Measurements from ENCODE around the gene SLC25A40. TPM values are rescaled to one million over a fixed set of nuclear protein-coding genes. Genes with fewer than 3 reads are reported as not detected.

The SLC25A40 gene
- total and polyA plus RNA-seq, 8 donors = 23.1 to 47.8 (median 36.0) TPM

DNA sequence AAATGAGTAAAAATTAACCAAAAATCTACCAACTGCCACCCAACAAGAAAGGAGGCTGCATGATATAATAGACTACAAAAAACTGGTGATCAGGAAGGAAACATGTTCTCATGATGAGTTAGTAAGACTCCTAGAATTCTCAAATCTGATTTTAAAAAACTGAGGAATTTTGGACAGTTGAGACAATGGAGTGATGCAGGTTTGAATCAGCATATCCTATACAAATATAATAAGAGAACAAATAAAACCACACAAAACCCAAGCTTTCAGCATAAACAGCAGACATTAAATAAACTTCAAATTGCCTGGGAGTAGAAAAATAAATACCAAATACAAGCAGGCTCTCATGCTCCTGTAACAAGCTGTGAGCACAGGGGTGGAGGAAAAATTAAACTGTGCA is 57.8 kb downstream of the SLC25A40 start:
- TF ChIP-seq CTCF (IDR thresholded peaks at IDR 0.05) = no peak
- no peaks in the 10 kb centered on the region for H3K36me3 ChIP-seq
- H3K27me3 ChIP-seq = no peaks in the 10 kb centered on the region
- no peaks in the 10 kb centered on the region for H3K4me1 ChIP-seq
- ATAC-seq = no peak
- no peak for DNase-seq
- intact Hi-C loops (cut with DNase I) = no loop called here
- no peaks in the 10 kb centered on the region for H3K9me3 ChIP-seq
- no peak overlapping the region for H3K4me3 ChIP-seq
- no peak overlapping the region for H3K27ac ChIP-seq

- Histone ChIP-seq H3K4me3 (no peak overlapping the region), H3K27ac (no peak overlapping the region), H3K9me3 (no peaks in the 10 kb centered on the region), H3K27me3 (no peaks in the 10 kb centered on the region), H3K36me3 (no peaks in the 10 kb centered on the region), H3K4me1 (no peaks in the 10 kb centered on the region)
- TF ChIP-seq CTCF (IDR thresholded peaks at IDR 0.05) = no peak
- DNase-seq = no peak
- no peak for ATAC-seq
- intact Hi-C loops (cut with DNase I) = no loop called here
These were observed 59.8 kb downstream of the SLC25A40 start for GRCh38 chr7:87816389-87816788.

GRCh38 chr7:87810726-87811125 is 65.4 kb downstream of the SLC25A40 start:
- TF ChIP-seq CTCF (IDR thresholded peaks at IDR 0.05) = no peak
- Histone ChIP-seq H3K4me1 (no peaks in the 10 kb centered on the region), H3K27ac (no peak overlapping the region), H3K36me3 (no peaks in the 10 kb centered on the region), H3K9me3 (no peaks in the 10 kb centered on the region), H3K4me3 (no peak overlapping the region), H3K27me3 (no peaks in the 10 kb centered on the region)
- DNase-seq = no peak
- intact Hi-C loops (cut with DNase I) = no loop called here
- no peak for ATAC-seq

DNA sequence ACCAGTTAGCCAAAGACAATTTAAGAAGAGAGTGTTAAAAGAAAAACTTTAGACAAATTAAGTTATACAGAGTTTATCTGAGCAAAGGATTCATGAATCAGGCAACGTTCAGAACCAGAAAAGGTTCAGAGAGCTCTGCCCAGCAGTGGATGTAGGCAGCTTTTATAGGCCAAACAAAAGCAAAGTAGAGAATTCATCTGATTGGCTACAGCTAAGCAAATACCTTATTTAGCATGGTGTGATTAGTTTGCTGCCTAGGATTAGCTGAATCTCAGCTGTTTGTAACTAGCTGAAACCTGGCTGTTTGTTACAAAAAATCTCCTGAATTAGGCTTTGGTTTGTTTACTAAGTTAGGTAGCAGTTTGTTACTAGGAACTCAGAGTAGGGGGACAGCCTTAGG is 66.0 kb downstream of the SLC25A40 start:
- Histone ChIP-seq H3K36me3 (no peaks in the 10 kb centered on the region), H3K27me3 (no peaks in the 10 kb centered on the region), H3K27ac (no peak overlapping the region), H3K4me3 (no peak overlapping the region), H3K9me3 (no peaks in the 10 kb centered on the region), H3K4me1 (no peaks in the 10 kb centered on the region)
- intact Hi-C loops (cut with DNase I) = no loop called here
- no peak for TF ChIP-seq CTCF (IDR thresholded peaks at IDR 0.05)
- ATAC-seq (no peak), DNase-seq (no peak)

- intact Hi-C loops (cut with DNase I) = no loop called here
- no peak for ATAC-seq
These were observed 70.0 kb downstream of the SLC25A40 start for GRCh38 chr7:87806150-87806549.

More at GRCh38 chr7:87806150-87806549, 70.0 kb downstream of the SLC25A40 start:
- H3K27ac ChIP-seq = no peak overlapping the region
- no peak for TF ChIP-seq CTCF (IDR thresholded peaks at IDR 0.05)
- DNase-seq = no peak
- no peaks in the 10 kb centered on the region for H3K9me3 ChIP-seq
- no peaks in the 10 kb centered on the region for H3K4me1 ChIP-seq
- no peak overlapping the region for H3K4me3 ChIP-seq
- no peaks in the 10 kb centered on the region for H3K27me3 ChIP-seq
- H3K36me3 ChIP-seq = no peaks in the 10 kb centered on the region
